Globus pallidus (tissue), 1 donor: ENCODE measurements around the gene TMEM239.
"Not testable (repeated sequence)": the region's sequence is repeated elsewhere in the genome, so short reads cannot be mapped to it uniquely, and the experiment has no call there.

Source experiments
- DNase-seq: peaks from one replicate; pipeline ENCODE4 v3.0.0-alpha.2; 2015; ENCODE audit warnings: low spot score

The TMEM239 gene

GRCh38 chr20:2820896-2821869, 5.0 kb downstream of the TMEM239 start:
- no peak for DNase-seq

GRCh38 chr20:2822073-2822472, 5.9 kb downstream of the TMEM239 start:
- no peak for DNase-seq

DNA sequence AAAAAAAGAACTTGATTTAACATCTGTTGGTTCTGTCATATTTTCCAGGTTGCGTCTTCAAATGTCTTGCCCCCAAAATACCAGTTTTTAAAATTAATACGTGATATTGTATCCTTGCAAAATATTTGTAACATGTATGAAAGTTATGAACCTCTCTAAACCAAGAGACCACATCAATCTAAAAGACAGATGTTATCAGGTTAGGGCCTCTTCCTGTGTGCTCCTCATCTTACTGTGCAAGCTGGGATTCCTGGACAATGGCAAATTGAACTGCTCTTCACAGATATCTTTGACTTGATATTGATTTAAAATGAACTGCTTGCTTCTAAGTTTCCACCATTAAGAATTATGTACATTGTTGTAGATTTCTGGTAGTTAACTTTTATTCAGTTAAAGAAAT, 9.6 kb downstream of the TMEM239 start:
- DNase-seq, result no peak

- no peak for DNase-seq
These were observed 10.5 kb downstream of the TMEM239 start for GRCh38 chr20:2826655-2827054.

GRCh38 chr20:2829376-2829775, 13.2 kb downstream of the TMEM239 start:
- no peak for DNase-seq

- DNase-seq, result not testable (repeated sequence)
These were observed 15.0 kb downstream of the TMEM239 start for GRCh38 chr20:2831206-2831605.

GRCh38 chr20:2833761-2834160, 17.6 kb downstream of the TMEM239 start:
- DNase-seq, result no peak

DNA sequence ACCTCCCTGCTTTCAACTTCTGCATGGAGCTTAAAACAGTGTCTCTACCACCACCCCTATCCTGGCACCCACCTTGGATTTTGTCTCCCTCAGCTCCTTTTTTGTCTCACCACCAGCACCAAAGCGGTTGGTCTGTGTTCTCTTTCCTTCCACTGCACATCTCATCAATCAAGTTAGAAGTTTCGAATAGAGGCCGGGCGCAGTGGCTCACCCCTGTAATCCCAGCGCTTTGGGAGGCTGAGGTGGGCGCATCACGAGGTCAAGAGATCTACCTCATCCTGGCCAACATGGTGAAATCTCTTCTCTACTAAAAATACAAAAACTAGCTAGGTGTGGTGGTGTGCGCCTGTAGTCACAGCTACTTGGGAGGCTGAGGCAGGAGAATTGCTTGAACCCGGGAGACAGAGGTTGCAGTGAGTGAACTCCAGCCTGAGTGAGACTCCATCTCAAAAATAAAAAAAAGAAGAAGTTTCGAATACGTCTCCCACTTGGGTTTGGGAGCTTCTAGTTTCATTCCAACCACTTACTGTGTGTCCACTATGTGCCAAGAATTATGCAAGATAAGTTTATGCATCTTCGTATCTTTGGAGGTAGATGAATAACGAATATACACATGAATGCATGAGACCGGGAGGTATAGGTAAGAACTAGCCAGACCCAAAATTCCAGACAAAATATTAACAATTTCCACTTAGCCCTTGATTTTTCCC, 18.4 kb downstream of the TMEM239 start:
- DNase-seq, result no peak

DNA sequence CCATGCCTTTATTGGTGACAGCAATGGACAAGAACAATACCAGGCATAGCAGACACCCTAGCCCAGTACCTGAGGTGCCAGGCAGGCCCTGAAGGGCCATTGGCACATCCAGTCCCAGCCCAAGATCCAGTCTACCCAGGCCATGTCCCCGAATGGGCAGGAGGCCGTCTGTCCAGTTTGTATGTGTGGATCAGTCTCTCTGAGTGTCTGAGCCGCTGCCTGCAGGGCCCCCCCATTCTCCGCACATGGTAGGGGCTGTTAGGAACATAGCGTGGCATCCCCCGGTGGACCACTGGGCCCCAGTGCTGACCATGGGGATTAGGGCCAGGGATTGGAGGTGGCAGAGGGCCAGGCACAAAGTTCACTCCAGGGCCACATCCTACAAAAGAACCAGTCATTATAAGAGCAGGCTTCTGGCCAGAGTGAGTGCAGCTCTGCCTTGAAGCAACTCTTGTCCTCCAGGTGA, 19.2 kb downstream of the TMEM239 start:
- no peak for DNase-seq

- DNase-seq, result no peak
These were observed 19.9 kb downstream of the TMEM239 start for GRCh38 chr20:2836035-2836434.

GRCh38 chr20:2837221-2837960, 21.2 kb downstream of the TMEM239 start:
- DNase-seq, result no peak

GRCh38 chr20:2838170-2838797, 22.1 kb downstream of the TMEM239 start:
- DNase-seq, result no peak

GRCh38 chr20:2838847-2839671, 22.9 kb downstream of the TMEM239 start:
- DNase-seq, result no peak

- no peak for DNase-seq
These were observed 23.6 kb downstream of the TMEM239 start for GRCh38 chr20:2839732-2840137.

GRCh38 chr20:2840138-2840966, 24.2 kb downstream of the TMEM239 start, which contains the start of the genes PCED1A and VPS16:
TSS of gene PCED1A (minus strand) at chr20:2840655. CDS start at chr20:2839912, 743 bp downstream.
TSS of gene VPS16 (plus strand) at chr20:2840745. CDS start at chr20:2840775, 30 bp downstream.
- DNase-seq, result peak; percentile 82

DNA sequence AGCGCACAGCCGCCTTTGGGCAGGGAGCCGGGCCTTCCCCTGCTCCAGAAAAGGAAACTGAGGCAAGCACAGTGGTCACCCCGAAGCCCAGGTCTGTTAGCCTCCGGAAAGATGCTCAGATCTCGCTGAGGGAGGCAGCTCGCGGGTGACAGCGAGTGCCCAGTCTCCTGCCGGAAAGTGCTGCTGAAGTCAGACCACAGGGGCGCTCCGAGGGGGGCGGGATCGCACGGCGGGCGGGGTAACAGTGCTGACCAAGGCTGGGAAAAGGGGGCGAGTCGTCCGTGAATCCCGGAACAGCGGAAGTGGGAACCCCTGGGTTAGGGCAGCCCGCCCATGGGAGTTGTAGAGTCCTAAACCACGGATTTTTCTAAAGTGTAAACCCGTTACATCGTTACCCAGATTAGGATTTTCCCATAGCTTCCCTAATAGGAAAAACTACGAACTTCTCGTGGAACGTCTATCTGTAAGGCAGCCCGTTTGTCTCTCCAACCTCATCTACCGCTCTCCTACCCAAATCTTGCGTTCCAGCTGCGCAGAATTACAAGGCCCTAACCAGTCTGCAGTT, 24.9 kb downstream of the TMEM239 start:
- no peak for DNase-seq

DNA sequence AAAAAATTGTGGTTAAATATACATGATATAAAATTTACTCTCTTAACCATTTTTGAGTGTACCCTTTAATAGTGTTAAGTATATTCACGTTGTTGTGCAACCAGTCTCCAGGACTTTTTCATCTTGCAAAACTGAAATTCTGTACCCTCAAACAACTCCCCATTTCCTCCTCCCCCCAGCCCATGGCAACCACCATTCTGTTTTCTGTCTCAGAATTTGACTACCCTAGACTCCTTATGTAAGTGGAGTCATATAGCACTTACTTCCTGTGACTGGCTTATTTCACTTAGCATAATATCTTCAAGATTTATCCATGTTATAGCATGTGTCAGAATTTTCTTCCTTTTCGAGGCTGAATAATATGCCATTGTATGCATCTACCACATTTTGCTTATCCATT, 29.4 kb downstream of the TMEM239 start:
- DNase-seq, result no peak

- no peak for DNase-seq
These were observed 30.5 kb downstream of the TMEM239 start for GRCh38 chr20:2846698-2847097.

DNA sequence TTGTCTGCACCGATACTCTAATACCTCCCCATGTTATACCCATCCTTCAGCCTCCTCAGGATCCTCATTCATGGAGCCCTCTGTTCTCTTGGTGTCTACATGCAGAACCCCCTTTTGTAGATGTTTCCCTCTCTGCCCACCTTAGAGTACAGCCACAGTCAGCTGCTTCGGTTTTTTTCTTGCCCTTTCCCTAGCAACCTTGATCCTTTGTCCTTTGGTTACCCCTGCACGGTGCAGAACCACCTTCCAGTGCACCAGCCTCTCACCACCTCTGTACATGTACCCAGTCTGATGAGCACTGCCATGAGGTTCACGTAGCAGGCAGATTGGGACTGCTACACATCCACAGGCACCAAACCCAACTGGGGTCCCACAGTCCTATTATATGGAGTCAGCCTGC, 31.6 kb downstream of the TMEM239 start:
- DNase-seq, result no peak
